Loucy (cell line): Measurements from ENCODE around the gene NCLN.
A peak's percentile ranks its signal among the peaks of the same experiment; 100 is the strongest.

Source experiments
- H2AFZ ChIP-seq: fragments of 200-600 bp; sonication (generic); 2 replicates; pipeline ENCODE4 v1.6.0; 2016; ENCODE audit warnings: antibody characterized with exemption, mild to moderate bottlenecking, low read length, moderate library complexity
- H3F3A ChIP-seq: fragments of 200-600 bp; 2 replicates; pipeline ENCODE4 v1.6.0; 2016; ENCODE audit warnings: antibody characterized with exemption, low read depth, mild to moderate bottlenecking
- H3K27me3 ChIP-seq: fragments of 200-600 bp; sonication (generic); 2 replicates; pipeline ENCODE4 v1.6.1; 2014; ENCODE audit warnings: low read length, mild to moderate bottlenecking; ENCODE audit not compliant: insufficient read depth, poor library complexity, severe bottlenecking
- H3K36me3 ChIP-seq: fragments of 200-600 bp; sonication (generic); 2 replicates; pipeline ENCODE4 v1.6.1; 2016; ENCODE audit warnings: low read length; ENCODE audit not compliant: insufficient read depth
- H3K4me1 ChIP-seq: fragments of 200-600 bp; sonication (generic); 2 replicates; pipeline ENCODE4 v1.5.1; 2014; ENCODE audit warnings: low read length, mild to moderate bottlenecking; ENCODE audit not compliant: insufficient read depth, poor library complexity, severe bottlenecking
- H3K4me2 ChIP-seq: fragments of 200-600 bp; sonication (generic); 2 replicates; pipeline ENCODE4 v1.6.0; 2014; ENCODE audit warnings: antibody characterized with exemption, low read length, low read depth, mild to moderate bottlenecking; ENCODE audit not compliant: poor library complexity, severe bottlenecking
- H3K4me3 ChIP-seq: fragments of 200-600 bp; sonication (generic); 2 replicates; pipeline ENCODE4 v1.5.1; 2014; ENCODE audit warnings: low read length, mild to moderate bottlenecking, mixed read lengths; ENCODE audit not compliant: poor library complexity, severe bottlenecking
- H3K79me2 ChIP-seq: fragments of 200-600 bp; sonication (generic); 2 replicates; pipeline ENCODE4 v1.6.1; 2014; ENCODE audit warnings: low read length; ENCODE audit not compliant: insufficient read depth
- H3K9ac ChIP-seq: fragments of 200-600 bp; sonication (generic); 2 replicates; pipeline ENCODE4 v1.6.0; 2014; ENCODE audit warnings: mild to moderate bottlenecking, low read depth, low read length, moderate library complexity; ENCODE audit not compliant: poor library complexity, severe bottlenecking
- H3K9me2 ChIP-seq: fragments of 200-600 bp; sonication (generic); replicated peaks from 2 replicates; pipeline ENCODE4 v1.6.1; 2016; ENCODE audit warnings: low read depth, low read length, mixed read lengths
- H3K9me3 ChIP-seq: fragments of 200-600 bp; sonication (generic); 2 replicates; pipeline ENCODE4 v1.6.1; 2014; ENCODE audit warnings: mild to moderate bottlenecking, antibody characterized with exemption, low read length, low read depth; ENCODE audit not compliant: insufficient read depth
- H4K20me1 ChIP-seq: fragments of 200-600 bp; sonication (generic); 2 replicates; pipeline ENCODE4 v1.6.0; 2014; ENCODE audit warnings: antibody characterized with exemption, low read length, mild to moderate bottlenecking; ENCODE audit not compliant: insufficient read depth, poor library complexity, severe bottlenecking
- EZH2phosphoT487 ChIP-seq: fragments of 200-600 bp; IDR thresholded peaks from 2 replicates; pipeline ENCODE4 v1.6.1; 2018; ENCODE audit warnings: antibody characterized with exemption, mild to moderate bottlenecking, moderate library complexity, borderline replicate concordance
- TF ChIP-seq, protein P1 (sequence below): fragments of 200-600 bp; sonication (generic); conservative IDR thresholded peaks from 2 replicates; pipeline ENCODE4 v1.5.1; 2014; ENCODE audit warnings: mild to moderate bottlenecking, antibody characterized with exemption, low read length

Gene NCLN

GRCh38 chr19:3188627-3189596 lies 3.2 kb downstream of the NCLN start:
- peaks cover 26% of the 10 kb centered on the region for H3K4me1 ChIP-seq
- TF ChIP-seq EZH2phosphoT487, result no peak
- TF ChIP-seq, protein P1, sequence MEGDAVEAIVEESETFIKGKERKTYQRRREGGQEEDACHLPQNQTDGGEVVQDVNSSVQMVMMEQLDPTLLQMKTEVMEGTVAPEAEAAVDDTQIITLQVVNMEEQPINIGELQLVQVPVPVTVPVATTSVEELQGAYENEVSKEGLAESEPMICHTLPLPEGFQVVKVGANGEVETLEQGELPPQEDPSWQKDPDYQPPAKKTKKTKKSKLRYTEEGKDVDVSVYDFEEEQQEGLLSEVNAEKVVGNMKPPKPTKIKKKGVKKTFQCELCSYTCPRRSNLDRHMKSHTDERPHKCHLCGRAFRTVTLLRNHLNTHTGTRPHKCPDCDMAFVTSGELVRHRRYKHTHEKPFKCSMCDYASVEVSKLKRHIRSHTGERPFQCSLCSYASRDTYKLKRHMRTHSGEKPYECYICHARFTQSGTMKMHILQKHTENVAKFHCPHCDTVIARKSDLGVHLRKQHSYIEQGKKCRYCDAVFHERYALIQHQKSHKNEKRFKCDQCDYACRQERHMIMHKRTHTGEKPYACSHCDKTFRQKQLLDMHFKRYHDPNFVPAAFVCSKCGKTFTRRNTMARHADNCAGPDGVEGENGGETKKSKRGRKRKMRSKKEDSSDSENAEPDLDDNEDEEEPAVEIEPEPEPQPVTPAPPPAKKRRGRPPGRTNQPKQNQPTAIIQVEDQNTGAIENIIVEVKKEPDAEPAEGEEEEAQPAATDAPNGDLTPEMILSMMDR, result no peak
- no peaks in the 10 kb centered on the region; the same call in 1 of the 2 replicates for H3K36me3 ChIP-seq
- peak overlapping the region; percentile 100 for H3K4me2 ChIP-seq
- no peaks in the 10 kb centered on the region for H3K9me2 ChIP-seq
- H4K20me1 ChIP-seq, result peaks cover 34% of the 10 kb centered on the region
- peaks cover 68% of the 10 kb centered on the region for H3K79me2 ChIP-seq
- peak overlapping the region; percentile 82 for H3K9ac ChIP-seq
- H3K9me3 ChIP-seq, result no peaks in the 10 kb centered on the region
- H3K27me3 ChIP-seq, result no peaks in the 10 kb centered on the region
- no peak overlapping the region for H2AFZ ChIP-seq
- no peaks in the 10 kb centered on the region for H3F3A ChIP-seq
- peak overlapping the region; percentile 29 for H3K4me3 ChIP-seq

- peaks cover 60% of the 10 kb centered on the region for H3K79me2 ChIP-seq
- H3K36me3 ChIP-seq, result no peaks in the 10 kb centered on the region; the same call in 1 of the 2 replicates
- no peak overlapping the region for H3K9ac ChIP-seq
- no peaks in the 10 kb centered on the region for H3K9me3 ChIP-seq
- H3F3A ChIP-seq, result no peaks in the 10 kb centered on the region
- H3K4me3 ChIP-seq, result no peak overlapping the region
- TF ChIP-seq, protein P1, result no peak
- no peak overlapping the region for H2AFZ ChIP-seq
- H3K27me3 ChIP-seq, result no peaks in the 10 kb centered on the region
- H3K4me1 ChIP-seq, result peaks cover 26% of the 10 kb centered on the region
- peaks cover 25% of the 10 kb centered on the region for H4K20me1 ChIP-seq
- peak overlapping the region; percentile 100 for H3K4me2 ChIP-seq
- no peaks in the 10 kb centered on the region for H3K9me2 ChIP-seq
Measured at GRCh38 chr19:3189702-3190469, 4.2 kb downstream of the NCLN start.

DNA sequence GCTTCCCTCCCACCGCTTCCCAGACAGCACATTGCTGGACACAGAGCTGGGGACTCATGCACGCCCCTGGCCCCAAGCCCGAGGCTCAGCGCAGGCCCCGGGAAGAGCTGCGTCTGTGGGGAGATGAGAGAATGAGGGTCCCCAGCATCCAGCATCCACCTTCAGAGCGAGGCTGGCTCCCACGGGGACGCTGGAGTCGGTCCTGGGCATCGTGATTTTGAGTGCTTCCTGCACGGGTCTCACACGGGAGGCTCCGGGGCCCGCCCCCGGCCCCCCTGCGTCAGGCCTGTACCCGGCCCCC lies 4.7 kb downstream of the NCLN start:
- Histone ChIP-seq H3K9me3 (no peaks in the 10 kb centered on the region), H3K4me1 (peaks cover 26% of the 10 kb centered on the region), H3K4me2 (no peak overlapping the region), H2AFZ (no peak overlapping the region), H3K36me3 (no peaks in the 10 kb centered on the region; the same call in 1 of the 2 replicates), H3K9me2 (no peaks in the 10 kb centered on the region), H3F3A (no peaks in the 10 kb centered on the region), H3K79me2 (peaks cover 60% of the 10 kb centered on the region), H4K20me1 (peaks cover 24% of the 10 kb centered on the region), H3K9ac (no peak overlapping the region), H3K4me3 (no peak overlapping the region), H3K27me3 (no peaks in the 10 kb centered on the region)
- TF ChIP-seq, protein P1, result no peak
- no peak for TF ChIP-seq EZH2phosphoT487
